Mesothelial cell of epicardium (in vitro differentiated cells): ENCODE data around the gene SSPN. TPM values are rescaled to one million over a fixed set of nuclear protein-coding genes. Genes with fewer than 3 reads are reported as not detected.

ENCODE experiments used
- DNase-seq, 2 experiments: peaks; one replicate each; pipeline ENCODE4 v3.0.0; 2021; ENCODE audit warnings: low spot score in 2 of 2; ENCODE audit not compliant: unreplicated experiment in 2 of 2
- H3K27ac Mint-ChIP-seq: 2 replicates; pipeline ENCODE4 v1.8.0; 2021; ENCODE audit warnings: mixed read lengths
- H3K27me3 Mint-ChIP-seq: 2 replicates; pipeline ENCODE4 v1.8.0; 2021; ENCODE audit warnings: low read depth, mixed read lengths
- H3K36me3 Mint-ChIP-seq: 2 replicates; pipeline ENCODE4 v1.8.0; 2021; ENCODE audit warnings: mixed read lengths
- H3K4me1 Mint-ChIP-seq: 2 replicates; pipeline ENCODE4 v1.8.0; 2021; ENCODE audit warnings: mixed read lengths
- H3K4me3 Mint-ChIP-seq: 2 replicates; pipeline ENCODE4 v1.8.0; 2021; ENCODE audit warnings: mild to moderate bottlenecking, moderate library complexity, mixed read lengths
- H3K9me3 Mint-ChIP-seq: 2 replicates; pipeline ENCODE4 v1.8.0; 2021; ENCODE audit warnings: mixed read lengths
- total RNA-seq: library from RNA; stranded (reverse); gene quantifications from 3 replicates; pipeline ENCODE4 v1.2.1, GENCODE V29; 2021
- TF ChIP-seq, protein P1 (sequence below): fragments of 200-600 bp; sonication (generic); IDR thresholded peaks from one replicate; pipeline ENCODE4 v1.5.0; 2021; ENCODE audit warnings: antibody characterized with exemption; ENCODE audit not compliant: unreplicated experiment

SSPN gene
- total RNA-seq, 1 donor from 2014 or later: 19.4 TPM

DNA sequence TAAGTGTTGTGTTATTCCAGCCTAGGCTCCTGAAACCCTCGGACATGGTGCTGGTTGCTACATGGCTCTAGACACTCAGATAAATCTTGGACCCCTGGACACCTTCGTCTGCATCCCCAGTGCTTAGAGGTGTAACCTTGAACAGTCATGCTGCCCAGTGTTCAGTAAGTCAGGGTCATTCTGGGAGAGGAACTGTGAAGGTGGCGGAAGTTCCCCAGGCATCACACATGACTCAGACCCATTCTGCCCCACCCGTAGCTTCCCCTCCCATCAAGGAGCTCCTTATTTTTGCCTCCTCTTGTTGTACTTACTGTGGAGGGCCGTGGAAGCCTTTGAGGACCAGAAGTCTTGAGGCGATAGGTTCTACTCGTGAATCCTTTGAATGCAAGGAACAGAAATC, 18.1 kb upstream of the SSPN start:
- H3K36me3 Mint-ChIP-seq: no peaks in the 10 kb centered on the region
- peaks cover 10% of the 10 kb centered on the region for H3K4me1 Mint-ChIP-seq
- no peak overlapping the region for H3K27ac Mint-ChIP-seq

DNA sequence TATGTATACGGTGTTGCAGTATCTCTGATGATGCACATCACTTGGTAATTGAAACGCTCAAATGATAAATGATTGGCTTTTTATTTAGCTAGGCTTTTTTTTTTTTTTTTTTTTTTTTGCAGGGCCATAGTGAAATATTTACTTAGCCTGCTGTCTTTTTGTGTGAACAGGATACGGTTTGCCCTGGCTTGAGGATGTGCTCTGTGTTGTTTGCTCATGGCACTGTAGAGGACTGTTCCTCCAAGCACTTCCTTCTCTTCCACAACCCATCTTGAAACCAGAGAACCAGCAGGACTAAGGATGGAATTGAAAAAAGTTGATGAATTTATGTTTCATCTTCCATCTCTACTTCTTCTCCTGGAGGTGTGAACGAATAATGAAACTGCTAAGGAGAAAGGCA, 15.5 kb upstream of the SSPN start:
- DNase-seq: no peak
- H3K4me1 Mint-ChIP-seq: peaks cover 3% of the 10 kb centered on the region
- TF ChIP-seq, protein P1, sequence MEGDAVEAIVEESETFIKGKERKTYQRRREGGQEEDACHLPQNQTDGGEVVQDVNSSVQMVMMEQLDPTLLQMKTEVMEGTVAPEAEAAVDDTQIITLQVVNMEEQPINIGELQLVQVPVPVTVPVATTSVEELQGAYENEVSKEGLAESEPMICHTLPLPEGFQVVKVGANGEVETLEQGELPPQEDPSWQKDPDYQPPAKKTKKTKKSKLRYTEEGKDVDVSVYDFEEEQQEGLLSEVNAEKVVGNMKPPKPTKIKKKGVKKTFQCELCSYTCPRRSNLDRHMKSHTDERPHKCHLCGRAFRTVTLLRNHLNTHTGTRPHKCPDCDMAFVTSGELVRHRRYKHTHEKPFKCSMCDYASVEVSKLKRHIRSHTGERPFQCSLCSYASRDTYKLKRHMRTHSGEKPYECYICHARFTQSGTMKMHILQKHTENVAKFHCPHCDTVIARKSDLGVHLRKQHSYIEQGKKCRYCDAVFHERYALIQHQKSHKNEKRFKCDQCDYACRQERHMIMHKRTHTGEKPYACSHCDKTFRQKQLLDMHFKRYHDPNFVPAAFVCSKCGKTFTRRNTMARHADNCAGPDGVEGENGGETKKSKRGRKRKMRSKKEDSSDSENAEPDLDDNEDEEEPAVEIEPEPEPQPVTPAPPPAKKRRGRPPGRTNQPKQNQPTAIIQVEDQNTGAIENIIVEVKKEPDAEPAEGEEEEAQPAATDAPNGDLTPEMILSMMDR: no peak
- H3K9me3 Mint-ChIP-seq: no peaks in the 10 kb centered on the region
- no peak overlapping the region for H3K4me3 Mint-ChIP-seq
- no peak overlapping the region for H3K27ac Mint-ChIP-seq
- peaks cover 6% of the 10 kb centered on the region for H3K27me3 Mint-ChIP-seq
- H3K36me3 Mint-ChIP-seq: no peaks in the 10 kb centered on the region

More for the DNA sequence above, 18.1 kb upstream of the SSPN start:
- Mint-ChIP-seq H3K9me3 (no peaks in the 10 kb centered on the region), H3K4me3 (no peak overlapping the region), H3K27me3 (peaks cover 6% of the 10 kb centered on the region)
- TF ChIP-seq, protein P1: no peak
- DNase-seq: no peak

- Mint-ChIP-seq H3K36me3 (no peaks in the 10 kb centered on the region), H3K27me3 (peaks cover 6% of the 10 kb centered on the region), H3K9me3 (no peaks in the 10 kb centered on the region), H3K4me3 (no peak overlapping the region), H3K4me1 (peaks cover 7% of the 10 kb centered on the region), H3K27ac (no peak overlapping the region)
- DNase-seq: no peak
- TF ChIP-seq, protein P1: no peak
Measured at GRCh38 chr12:26182377-26182776, 13.0 kb upstream of the SSPN start.

GRCh38 chr12:26185532-26186320, 9.6 kb upstream of the SSPN start:
- H3K9me3 Mint-ChIP-seq: peaks cover 8% of the 10 kb centered on the region
- H3K4me3 Mint-ChIP-seq: no peak overlapping the region
- no peaks in the 10 kb centered on the region for H3K27me3 Mint-ChIP-seq
- TF ChIP-seq, protein P1: no peak
- no peaks in the 10 kb centered on the region for H3K36me3 Mint-ChIP-seq
- H3K4me1 Mint-ChIP-seq: peaks cover 26% of the 10 kb centered on the region
- DNase-seq: no peak
- no peak overlapping the region for H3K27ac Mint-ChIP-seq

DNA sequence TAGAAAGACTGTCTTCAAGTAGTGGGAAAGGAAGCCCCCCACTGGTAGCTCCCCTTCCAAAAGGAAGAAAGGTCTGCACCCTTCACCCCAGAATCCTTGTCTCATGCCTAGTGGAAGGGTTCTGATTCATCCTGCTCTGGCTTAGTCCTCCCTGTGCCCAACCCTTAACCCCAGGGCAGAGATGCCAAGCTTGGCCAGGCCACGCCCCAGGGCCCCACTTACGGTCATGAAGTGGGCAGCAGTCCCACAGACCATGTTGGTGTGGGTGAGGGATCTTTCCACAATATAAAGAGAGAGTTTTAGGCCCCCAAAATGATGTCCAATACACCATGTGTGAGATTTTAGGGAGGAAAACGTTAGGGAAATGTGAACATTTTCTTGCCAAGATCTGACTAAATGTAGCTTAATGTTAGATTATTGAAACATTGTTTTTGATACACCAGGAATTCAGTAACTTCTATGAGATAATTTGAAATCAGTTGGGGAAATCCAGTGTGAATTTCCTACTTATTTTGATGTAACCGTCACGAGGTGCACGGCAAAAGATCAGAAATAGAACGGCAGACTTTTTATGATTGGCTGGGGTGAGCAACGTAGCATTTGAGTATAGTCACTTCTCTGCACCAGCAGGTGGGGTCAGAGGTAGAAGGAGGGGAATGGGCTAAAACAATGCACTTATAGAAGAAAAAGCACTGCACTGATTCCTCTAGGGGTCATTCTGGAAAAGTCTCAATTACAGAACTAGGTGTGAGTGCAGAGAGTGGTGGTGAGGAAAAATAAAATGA, 8.2 kb upstream of the SSPN start:
- Mint-ChIP-seq H3K27ac (no peak overlapping the region), H3K4me1 (peaks cover 24% of the 10 kb centered on the region), H3K9me3 (peaks cover 8% of the 10 kb centered on the region), H3K36me3 (no peaks in the 10 kb centered on the region), H3K27me3 (no peaks in the 10 kb centered on the region), H3K4me3 (no peak overlapping the region)
- no peak for DNase-seq
- TF ChIP-seq, protein P1: no peak
